ENCODE results near the gene ZNF132.

- TF ChIP-seq, protein P1, sequence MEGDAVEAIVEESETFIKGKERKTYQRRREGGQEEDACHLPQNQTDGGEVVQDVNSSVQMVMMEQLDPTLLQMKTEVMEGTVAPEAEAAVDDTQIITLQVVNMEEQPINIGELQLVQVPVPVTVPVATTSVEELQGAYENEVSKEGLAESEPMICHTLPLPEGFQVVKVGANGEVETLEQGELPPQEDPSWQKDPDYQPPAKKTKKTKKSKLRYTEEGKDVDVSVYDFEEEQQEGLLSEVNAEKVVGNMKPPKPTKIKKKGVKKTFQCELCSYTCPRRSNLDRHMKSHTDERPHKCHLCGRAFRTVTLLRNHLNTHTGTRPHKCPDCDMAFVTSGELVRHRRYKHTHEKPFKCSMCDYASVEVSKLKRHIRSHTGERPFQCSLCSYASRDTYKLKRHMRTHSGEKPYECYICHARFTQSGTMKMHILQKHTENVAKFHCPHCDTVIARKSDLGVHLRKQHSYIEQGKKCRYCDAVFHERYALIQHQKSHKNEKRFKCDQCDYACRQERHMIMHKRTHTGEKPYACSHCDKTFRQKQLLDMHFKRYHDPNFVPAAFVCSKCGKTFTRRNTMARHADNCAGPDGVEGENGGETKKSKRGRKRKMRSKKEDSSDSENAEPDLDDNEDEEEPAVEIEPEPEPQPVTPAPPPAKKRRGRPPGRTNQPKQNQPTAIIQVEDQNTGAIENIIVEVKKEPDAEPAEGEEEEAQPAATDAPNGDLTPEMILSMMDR (conservative IDR thresholded peaks at IDR 0.05 in 1 of 2, IDR thresholded peaks at IDR 0.05 in 1 of 2; ENCODE audit: extremely low read depth in 1 of 2, insufficient read depth in 1 of 2, low read depth in 1 of 2, low read length in 2 of 2), result no peak
- no peak for TF ChIP-seq EZH2 (IDR thresholded peaks at IDR 0.05; ENCODE audit: borderline replicate concordance, low read length)
Measured at GRCh38 chr19:58477130-58477529, 37.2 kb upstream of the ZNF132 start.

All from mammary epithelial cell (primary cell).